HEK293 (cell line): Measurements from ENCODE around the gene JAM3.

Source experiments
- CTCF ChIA-PET: fragments of 350-600 bp; formaldehyde crosslinking; extraction: SDS; loops from one replicate; lab custom pipeline; 2021; ENCODE audit warnings: antibody characterized with exemption; lab: Yijun Ruan, JAX
- POLR2A ChIA-PET: fragments of 300-600 bp; formaldehyde crosslinking; extraction: SDS; loops from one replicate; lab custom pipeline; 2020; ENCODE audit warnings: antibody characterized with exemption, inconsistent platforms; lab: Yijun Ruan, JAX
- H3K27ac ChIP-seq: fragments of 200-500 bp; sonication (Bioruptor generic); 2 replicates; pipeline ENCODE4 v1.5.1; 2014; ENCODE audit warnings: low read depth, low read length, control low read depth, inconsistent platforms; ENCODE audit errors: extremely low read depth
- H3K36me3 ChIP-seq, 2 experiments: fragments of 200-500 bp in 1 of 2; sonication (Bioruptor generic) in 1 of 2; 1 replicate in 1 of 2; 2 replicates in 1 of 2; pipeline ENCODE4 v1.5.1; 2014 to 2017; ENCODE audit warnings: inconsistent platforms in 2 of 2, low read length in 2 of 2; ENCODE audit not compliant: control insufficient read depth in 2 of 2, insufficient read depth in 1 of 2
- H3K4me1 ChIP-seq: fragments of 200-500 bp; sonication (Bioruptor generic); 2 replicates; pipeline ENCODE4 v1.5.1; 2014; ENCODE audit warnings: mild to moderate bottlenecking, low read length, inconsistent platforms; ENCODE audit not compliant: control insufficient read depth, insufficient read depth
- H3K4me3 ChIP-seq: 2 replicates; pipeline ENCODE4 v1.5.1; 2011; ENCODE audit warnings: low read depth, mild to moderate bottlenecking, control low read depth, low read length, moderate library complexity
- H3K9me3 ChIP-seq: fragments of 200-500 bp; sonication (Bioruptor generic); 2 replicates; pipeline ENCODE4 v1.5.1; 2014; ENCODE audit warnings: low read depth, low read length, inconsistent platforms; ENCODE audit not compliant: control insufficient read depth, insufficient read depth
- AEBP2 ChIP-seq: fragments of 450-650 bp; formaldehyde crosslinking; IDR thresholded peaks from 2 replicates; pipeline ENCODE4 v1.5.1; 2016; ENCODE audit warnings: missing biosample characterization, missing genetic modification characterization, borderline replicate concordance
- PATZ1 ChIP-seq: fragments of 450-650 bp; formaldehyde crosslinking; IDR thresholded peaks from 2 replicates; pipeline ENCODE4 v1.5.1; 2016; ENCODE audit warnings: missing biosample characterization, missing genetic modification characterization
- REPIN1 ChIP-seq: fragments of 450-650 bp; formaldehyde crosslinking; IDR thresholded peaks from 2 replicates; pipeline ENCODE4 v1.5.1; 2017; ENCODE audit warnings: missing biosample characterization, missing genetic modification characterization, low read depth
- TSHZ1 ChIP-seq: fragments of 450-650 bp; formaldehyde crosslinking; IDR thresholded peaks from 2 replicates; pipeline ENCODE4 v1.5.1; 2016; ENCODE audit warnings: missing biosample characterization, missing genetic modification characterization, borderline replicate concordance
- ZNF10 ChIP-seq: fragments of 450-650 bp; formaldehyde crosslinking; IDR thresholded peaks from 2 replicates; pipeline ENCODE4 v1.5.1; 2017; ENCODE audit warnings: missing biosample characterization, missing genetic modification characterization
- ZNF112 ChIP-seq: fragments of 450-650 bp; formaldehyde crosslinking; IDR thresholded peaks from 2 replicates; pipeline ENCODE4 v1.5.0; 2017; ENCODE audit warnings: missing biosample characterization, missing genetic modification characterization
- ZNF214 ChIP-seq: fragments of 450-650 bp; formaldehyde crosslinking; IDR thresholded peaks from 2 replicates; pipeline ENCODE4 v1.5.1; 2017; ENCODE audit warnings: missing biosample characterization, mild to moderate bottlenecking, missing genetic modification characterization, borderline replicate concordance
- ZNF324 ChIP-seq: fragments of 450-650 bp; formaldehyde crosslinking; IDR thresholded peaks from 2 replicates; pipeline ENCODE4 v1.5.1; 2016; ENCODE audit warnings: missing biosample characterization, missing genetic modification characterization
- ZNF350 ChIP-seq: fragments of 450-650 bp; formaldehyde crosslinking; IDR thresholded peaks from 2 replicates; pipeline ENCODE4 v1.5.0; 2017; ENCODE audit warnings: missing biosample characterization, mild to moderate bottlenecking, missing genetic modification characterization
- ZNF561 ChIP-seq: fragments of 450-650 bp; IDR thresholded peaks from 2 replicates; pipeline ENCODE4 v1.5.1; 2018; ENCODE audit warnings: missing biosample characterization, missing genetic modification characterization, borderline replicate concordance
- ZNF837 ChIP-seq: fragments of 450-650 bp; formaldehyde crosslinking; IDR thresholded peaks from 2 replicates; pipeline ENCODE4 v1.5.1; 2016; ENCODE audit warnings: missing biosample characterization, missing genetic modification characterization
- ZSCAN30 ChIP-seq: fragments of 450-650 bp; IDR thresholded peaks from 2 replicates; pipeline ENCODE4 v1.5.1; 2018; ENCODE audit warnings: missing biosample characterization, mild to moderate bottlenecking, missing genetic modification characterization, moderate library complexity
- TF ChIP-seq, protein P1 (sequence below): fragments of 450-650 bp; formaldehyde crosslinking; IDR thresholded peaks from 2 replicates; pipeline ENCODE4 v1.5.1; 2016; ENCODE audit warnings: missing biosample characterization, missing genetic modification characterization
- TF ChIP-seq, protein P2 (sequence below): fragments of 450-650 bp; IDR thresholded peaks from 2 replicates; pipeline ENCODE4 v1.5.1; 2018; ENCODE audit warnings: missing biosample characterization, mild to moderate bottlenecking, missing genetic modification characterization
- TF ChIP-seq, protein P3 (sequence below): fragments of 450-650 bp; formaldehyde crosslinking; IDR thresholded peaks from 2 replicates; pipeline ENCODE4 v1.5.1; 2016; ENCODE audit warnings: missing biosample characterization, missing genetic modification characterization
- TF ChIP-seq, protein P4 (sequence below): fragments of 450-650 bp; formaldehyde crosslinking; IDR thresholded peaks from 2 replicates; pipeline ENCODE4; 2016; ENCODE audit warnings: missing biosample characterization, missing genetic modification characterization

JAM3 gene

GRCh38 chr11:134055029-134055428 is 13.8 kb upstream of the JAM3 start (continued):
- TF ChIP-seq AEBP2 (tag by site-specific recombination): no peak
- no peak for TF ChIP-seq ZNF214 (tag by site-specific recombination)
- TF ChIP-seq ZSCAN30 (tag by site-specific recombination): no peak
- TF ChIP-seq, protein P1, sequence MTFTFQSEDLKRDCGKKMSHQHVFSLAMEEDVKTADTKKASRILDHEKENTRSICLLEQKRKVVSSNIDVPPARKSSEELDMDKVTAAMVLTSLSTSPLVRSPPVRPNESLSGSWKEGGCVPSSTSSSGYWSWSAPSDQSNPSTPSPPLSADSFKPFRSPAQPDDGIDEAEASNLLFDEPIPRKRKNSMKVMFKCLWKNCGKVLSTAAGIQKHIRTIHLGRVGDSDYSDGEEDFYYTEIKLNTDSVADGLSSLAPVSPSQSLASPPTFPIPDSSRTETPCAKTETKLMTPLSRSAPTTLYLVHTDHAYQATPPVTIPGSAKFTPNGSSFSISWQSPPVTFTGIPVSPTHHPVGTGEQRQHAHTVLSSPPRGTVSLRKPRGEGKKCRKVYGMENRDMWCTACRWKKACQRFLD (tag by site-specific recombination): no peak
- no peak for TF ChIP-seq ZNF561 (tag by site-specific recombination)

DNA sequence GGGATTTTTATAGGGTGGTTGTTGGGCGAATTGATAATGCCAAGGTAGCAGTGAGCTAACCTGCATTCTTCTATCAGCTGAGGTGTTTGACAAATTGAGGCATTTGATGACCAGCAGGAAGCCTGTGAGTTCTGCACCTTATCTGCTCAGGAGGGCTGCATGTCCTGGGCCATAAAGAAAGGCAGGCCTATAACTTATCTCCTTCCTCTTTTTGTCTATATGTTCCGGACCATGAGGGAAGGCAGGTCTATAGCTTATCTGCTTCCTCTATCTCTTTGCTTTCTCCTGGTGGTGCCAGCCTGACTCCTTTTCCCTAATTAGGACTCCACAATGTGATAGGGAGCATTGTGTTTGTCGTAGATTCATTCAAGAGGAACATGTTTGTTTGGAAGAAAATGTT is 8.6 kb upstream of the JAM3 start:
- ChIA-PET POLR2A (interaction anchor here (1.7 kb wide), 1 partner anchor 10 kb away, joined by 5 read pairs; no protein-coding TSS in a partner anchor), CTCF (interaction anchor here (0.6 to 4.4 kb wide), 2 partner anchors 9 to 974 kb away, joined by 5 to 39 read pairs; no protein-coding TSS in a partner anchor)
- Histone ChIP-seq H3K36me3 (no peaks in the 10 kb centered on the region), H3K4me3 (no peak overlapping the region), H3K9me3 (no peaks in the 10 kb centered on the region), H3K27ac (no peak overlapping the region), H3K4me1 (no peaks in the 10 kb centered on the region)
- TF ChIP-seq REPIN1 (tag by site-specific recombination) (no peak), ZNF10 (no peak), ZSCAN30 (tag by site-specific recombination) (no peak)

GRCh38 chr11:134062265-134063123 is 6.4 kb upstream of the JAM3 start:
- Histone ChIP-seq H3K27ac (no peak overlapping the region), H3K36me3 (no peaks in the 10 kb centered on the region), H3K4me3 (no peak overlapping the region), H3K9me3 (no peaks in the 10 kb centered on the region), H3K4me1 (no peaks in the 10 kb centered on the region)
- ChIA-PET POLR2A (no interaction called here), CTCF (interaction anchor here (0.5 to 4.4 kb wide), 5 partner anchors 11 to 195 kb away, joined by 3 to 39 read pairs (median 4); no protein-coding TSS in a partner anchor)
- no peak for TF ChIP-seq ZNF350 (tag by site-specific recombination)
- TF ChIP-seq ZNF837: no peak
- TF ChIP-seq, protein P2, sequence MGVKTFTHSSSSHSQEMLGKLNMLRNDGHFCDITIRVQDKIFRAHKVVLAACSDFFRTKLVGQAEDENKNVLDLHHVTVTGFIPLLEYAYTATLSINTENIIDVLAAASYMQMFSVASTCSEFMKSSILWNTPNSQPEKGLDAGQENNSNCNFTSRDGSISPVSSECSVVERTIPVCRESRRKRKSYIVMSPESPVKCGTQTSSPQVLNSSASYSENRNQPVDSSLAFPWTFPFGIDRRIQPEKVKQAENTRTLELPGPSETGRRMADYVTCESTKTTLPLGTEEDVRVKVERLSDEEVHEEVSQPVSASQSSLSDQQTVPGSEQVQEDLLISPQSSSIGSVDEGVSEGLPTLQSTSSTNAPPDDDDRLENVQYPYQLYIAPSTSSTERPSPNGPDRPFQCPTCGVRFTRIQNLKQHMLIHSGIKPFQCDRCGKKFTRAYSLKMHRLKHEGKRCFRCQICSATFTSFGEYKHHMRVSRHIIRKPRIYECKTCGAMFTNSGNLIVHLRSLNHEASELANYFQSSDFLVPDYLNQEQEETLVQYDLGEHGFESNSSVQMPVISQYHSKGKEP (tag by site-specific recombination): no peak
- TF ChIP-seq TSHZ1 (tag by site-specific recombination): no peak
- TF ChIP-seq, protein P3, sequence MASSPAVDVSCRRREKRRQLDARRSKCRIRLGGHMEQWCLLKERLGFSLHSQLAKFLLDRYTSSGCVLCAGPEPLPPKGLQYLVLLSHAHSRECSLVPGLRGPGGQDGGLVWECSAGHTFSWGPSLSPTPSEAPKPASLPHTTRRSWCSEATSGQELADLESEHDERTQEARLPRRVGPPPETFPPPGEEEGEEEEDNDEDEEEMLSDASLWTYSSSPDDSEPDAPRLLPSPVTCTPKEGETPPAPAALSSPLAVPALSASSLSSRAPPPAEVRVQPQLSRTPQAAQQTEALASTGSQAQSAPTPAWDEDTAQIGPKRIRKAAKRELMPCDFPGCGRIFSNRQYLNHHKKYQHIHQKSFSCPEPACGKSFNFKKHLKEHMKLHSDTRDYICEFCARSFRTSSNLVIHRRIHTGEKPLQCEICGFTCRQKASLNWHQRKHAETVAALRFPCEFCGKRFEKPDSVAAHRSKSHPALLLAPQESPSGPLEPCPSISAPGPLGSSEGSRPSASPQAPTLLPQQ: no peak
- TF ChIP-seq ZNF112: no peak
- no peak for TF ChIP-seq ZNF324 (tag by site-specific recombination)
- TF ChIP-seq, protein P4, sequence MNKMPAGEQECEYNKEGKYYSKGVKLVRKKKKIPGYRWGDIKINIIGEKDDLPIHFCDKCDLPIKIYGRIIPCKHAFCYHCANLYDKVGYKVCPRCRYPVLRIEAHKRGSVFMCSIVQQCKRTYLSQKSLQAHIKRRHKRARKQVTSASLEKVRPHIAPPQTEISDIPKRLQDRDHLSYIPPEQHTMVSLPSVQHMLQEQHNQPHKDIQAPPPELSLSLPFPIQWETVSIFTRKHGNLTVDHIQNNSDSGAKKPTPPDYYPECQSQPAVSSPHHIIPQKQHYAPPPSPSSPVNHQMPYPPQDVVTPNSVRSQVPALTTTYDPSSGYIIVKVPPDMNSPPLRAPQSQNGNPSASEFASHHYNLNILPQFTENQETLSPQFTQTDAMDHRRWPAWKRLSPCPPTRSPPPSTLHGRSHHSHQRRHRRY (tag by site-specific recombination): no peak
- no peak for TF ChIP-seq PATZ1 (tag by site-specific recombination)
